Activated CD4-positive, alpha-beta T cell treated with anti-CD3 and anti-CD28 coated beads, Interleukin-2, amount 50 U/mL, for 4 hours (primary cell): ENCODE results near the gene ALDOC.
A peak's percentile ranks its signal among the peaks of the same experiment; 100 is the strongest.
"Not testable (repeated sequence)": the region's sequence is repeated elsewhere in the genome, so short reads cannot be mapped to it uniquely, and the experiment has no call there.

Experiments used
- DNase-seq, 2 experiments: peaks; one replicate each; pipeline ENCODE4 v3.0.0-alpha.2; 2020

ALDOC gene

DNA sequence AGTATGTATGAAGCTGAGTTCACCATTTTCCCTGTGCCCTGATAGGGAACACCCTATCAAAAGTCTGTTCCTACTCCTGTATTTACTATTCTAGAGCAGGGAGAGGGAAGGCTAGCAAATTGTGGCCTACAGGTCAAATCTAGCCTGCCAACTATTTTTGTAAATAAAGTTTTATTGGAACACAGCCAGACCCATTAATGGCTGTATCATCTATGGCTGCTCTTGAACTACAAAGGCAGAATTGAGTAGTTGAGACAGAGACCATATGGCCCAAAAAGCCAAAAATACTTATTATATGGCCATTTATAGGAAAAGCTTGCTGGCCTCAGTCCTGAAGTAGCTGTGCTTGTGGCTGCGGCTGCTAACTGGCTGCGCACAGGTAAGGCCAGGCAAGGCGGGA, 4.3 kb upstream of the ALDOC start:
- DNase-seq = no peak

DNA sequence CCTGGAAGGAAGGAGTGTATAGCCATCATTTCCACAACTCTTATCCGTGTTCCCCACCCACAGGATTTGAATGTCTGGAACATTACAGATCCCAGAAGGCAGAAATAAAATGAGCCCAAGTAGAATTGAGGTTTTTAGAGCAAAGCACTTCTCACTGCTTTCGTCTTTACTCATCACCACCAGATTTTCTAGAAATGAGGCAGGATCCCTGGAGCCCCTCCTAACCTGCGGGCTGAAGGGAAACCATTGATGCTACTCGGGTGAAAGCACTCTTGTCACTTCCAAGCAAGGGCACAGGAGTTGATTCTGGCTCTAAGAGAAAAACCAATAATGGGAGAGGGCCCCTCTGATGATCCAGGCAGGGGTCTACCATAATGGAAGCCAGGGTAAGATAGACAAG, 2.8 kb upstream of the ALDOC start:
- no peak for DNase-seq

DNA sequence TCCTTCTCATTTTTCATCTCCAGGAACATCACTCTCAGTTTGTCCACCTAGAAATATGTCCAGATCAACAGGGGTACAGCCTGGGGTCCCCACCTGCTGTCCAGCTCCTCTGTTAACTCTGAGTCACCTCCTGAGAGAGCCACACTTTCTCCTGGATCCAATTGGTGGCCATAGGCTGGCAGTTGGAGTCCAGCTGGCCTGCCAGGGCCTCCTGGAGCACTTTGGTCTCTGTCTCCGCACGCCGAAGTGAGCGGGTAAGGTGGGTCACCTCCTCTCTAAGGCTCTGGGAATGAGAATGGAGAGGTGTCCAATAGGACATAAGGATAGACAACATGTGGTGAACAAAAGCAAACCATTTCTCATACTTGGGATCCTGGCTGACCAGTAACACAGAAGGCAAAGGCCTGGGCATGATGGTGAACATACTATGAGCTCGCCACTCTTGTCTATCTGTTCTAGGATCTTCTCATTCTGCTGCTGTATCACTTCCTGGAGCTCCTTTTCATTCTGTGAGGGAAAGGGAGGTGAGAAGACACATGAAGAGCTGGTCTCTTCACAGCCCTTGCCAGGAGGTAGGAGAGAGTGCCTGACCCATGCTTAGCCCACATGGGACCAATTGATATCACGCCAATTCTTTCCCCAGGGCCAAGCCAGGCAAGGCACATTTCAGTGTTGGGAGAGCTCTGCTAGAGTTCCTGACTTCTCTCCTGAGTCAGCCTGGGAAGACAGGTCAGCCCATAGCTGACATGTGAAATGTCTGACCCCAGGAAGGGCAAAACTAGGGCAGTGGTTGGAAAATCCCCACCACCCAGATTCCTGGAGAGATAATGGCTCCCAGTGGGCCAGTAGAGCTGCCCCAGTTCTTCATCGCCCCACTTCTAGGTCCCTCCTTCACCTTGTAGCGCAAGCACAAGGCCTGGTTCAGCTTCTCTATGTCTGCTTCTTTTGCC, 1.8 kb upstream of the ALDOC start:
- DNase-seq = no peak

DNA sequence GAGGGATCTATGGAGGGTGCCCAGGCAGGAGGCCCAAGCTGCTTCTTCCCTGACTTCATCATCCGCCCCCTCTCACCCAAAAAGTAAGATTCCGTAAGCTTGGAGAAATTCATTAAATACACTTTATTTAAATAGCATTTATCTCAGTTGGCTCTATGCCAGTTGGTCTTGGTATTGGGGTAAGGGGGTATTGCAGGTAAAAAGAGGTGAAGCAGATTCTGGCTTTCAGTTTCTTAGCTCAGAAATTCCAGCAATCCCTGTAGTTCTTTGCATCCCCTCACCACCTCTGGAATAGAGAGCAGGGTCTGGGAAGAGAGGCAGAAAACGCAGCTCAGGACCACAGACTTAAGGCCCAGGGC, 750 bp upstream of the ALDOC start:
- no peak for DNase-seq

DNA sequence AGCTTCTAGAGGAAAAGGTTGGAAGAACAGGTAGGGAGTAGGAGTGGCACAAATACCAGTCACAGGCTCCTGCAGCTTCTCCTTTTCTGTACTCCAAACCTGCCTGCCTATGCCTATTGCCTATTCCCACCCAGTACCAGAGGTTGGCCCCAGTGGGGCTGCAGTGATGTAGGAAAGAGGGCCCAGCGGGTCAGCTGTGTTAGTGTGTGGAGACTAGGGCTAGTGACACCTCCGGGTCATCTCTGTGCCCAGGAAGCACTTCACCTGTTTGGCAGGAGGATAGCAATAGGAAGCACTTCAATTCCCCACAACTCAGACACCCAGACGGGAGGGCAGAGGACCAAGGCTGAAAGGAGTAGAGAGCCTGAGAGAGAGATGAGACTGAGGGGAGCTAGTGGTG, 679 bp downstream of the ALDOC start:
- not testable (repeated sequence) for DNase-seq

DNA sequence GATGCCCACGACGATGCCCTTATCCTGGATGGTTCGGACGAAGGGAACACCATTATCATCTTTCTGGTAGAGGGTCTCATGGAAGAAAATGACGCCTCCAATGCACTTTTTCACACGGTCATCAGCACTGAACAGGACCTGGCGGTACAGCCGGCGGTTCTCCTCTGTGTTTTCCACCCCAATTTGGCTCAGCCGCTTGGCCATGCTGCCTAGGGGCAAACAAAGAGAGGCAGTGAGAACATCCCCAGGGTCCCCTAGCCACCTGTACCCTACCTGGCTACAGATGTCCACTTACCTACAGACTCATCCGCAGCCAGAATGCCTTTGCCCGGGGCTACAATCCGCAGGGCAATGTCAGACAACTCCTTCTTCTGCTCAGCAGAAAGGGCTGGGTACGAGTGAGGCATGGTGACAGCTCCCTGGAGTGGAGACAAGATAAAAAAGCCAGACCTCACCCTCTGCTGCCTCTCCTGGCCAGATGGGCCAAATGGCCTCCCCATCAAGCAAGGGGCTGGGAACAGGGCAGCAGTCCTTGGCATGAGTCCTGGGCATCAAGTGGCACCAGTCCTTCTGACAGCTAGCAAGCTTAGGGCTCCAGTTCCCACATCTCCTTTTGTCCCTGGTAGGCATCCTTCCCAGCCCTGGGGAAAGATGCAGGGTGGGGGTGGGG, 1.4 kb downstream of the ALDOC start:
- no peak for DNase-seq

DNA sequence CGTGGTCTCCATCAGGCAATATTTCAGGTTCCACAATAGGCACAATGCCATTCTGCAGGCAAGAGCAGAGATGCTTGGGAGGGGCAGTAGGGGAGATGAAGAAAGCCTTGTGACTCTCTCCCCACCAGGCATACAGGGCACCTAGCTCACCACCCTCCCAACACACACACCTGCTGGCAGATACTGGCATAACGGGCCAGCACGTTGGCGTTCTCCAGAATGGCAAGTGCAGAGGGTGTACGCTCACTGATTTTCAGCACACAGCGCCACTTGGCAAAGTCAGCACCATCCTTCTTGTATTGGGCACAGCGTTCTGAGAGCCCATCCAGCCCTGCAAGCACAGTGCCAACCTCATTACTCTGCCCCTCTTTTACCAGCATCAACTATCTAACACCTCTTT, 2.2 kb downstream of the ALDOC start:
- no peak for DNase-seq

DNA sequence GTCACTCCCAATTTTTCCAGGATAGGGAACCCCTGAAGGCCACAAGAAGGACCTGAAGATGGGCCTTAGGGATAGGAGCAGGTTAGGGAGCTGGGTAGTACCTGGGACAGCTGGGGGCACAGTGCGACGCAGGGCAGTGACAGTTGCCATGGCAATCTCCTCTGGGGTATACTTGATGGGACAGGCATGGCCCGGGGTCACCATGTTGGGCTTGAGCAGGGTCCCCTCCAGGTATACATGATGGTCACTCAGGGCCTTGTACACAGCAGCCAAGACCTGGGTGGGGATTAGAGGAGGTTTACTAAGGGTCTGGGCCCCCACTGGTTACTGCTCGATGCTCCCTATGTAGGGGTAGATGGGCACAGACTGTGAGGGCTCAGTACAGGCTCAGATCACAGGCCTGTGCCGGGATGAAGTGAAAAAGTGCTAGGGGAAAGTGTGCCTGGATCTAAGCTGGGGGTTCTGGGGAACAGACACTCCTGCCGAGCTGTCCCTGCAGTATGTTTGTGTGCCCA, 2.7 kb downstream of the ALDOC start:
- no peak for DNase-seq

DNA sequence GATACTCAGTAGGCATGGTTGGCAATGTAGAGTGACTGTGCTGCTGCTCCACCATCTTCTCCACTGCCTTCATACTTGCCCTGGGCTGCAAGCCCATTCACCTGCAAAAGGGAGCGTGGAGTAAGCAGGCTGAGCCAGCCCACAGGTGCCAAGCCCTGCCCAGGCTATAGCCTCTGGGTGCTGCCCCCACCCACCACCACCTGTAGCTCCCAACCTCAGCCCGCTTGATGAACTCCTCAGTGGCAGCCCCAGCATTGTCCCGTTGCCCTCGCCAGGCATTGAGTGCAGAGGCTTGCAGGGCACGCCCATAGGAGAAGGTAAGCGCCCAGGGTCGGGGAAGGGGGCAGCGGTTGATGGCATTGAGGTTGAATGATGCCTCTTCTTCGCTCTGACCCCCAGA, 3.2 kb downstream of the ALDOC start:
- no peak for DNase-seq

DNA sequence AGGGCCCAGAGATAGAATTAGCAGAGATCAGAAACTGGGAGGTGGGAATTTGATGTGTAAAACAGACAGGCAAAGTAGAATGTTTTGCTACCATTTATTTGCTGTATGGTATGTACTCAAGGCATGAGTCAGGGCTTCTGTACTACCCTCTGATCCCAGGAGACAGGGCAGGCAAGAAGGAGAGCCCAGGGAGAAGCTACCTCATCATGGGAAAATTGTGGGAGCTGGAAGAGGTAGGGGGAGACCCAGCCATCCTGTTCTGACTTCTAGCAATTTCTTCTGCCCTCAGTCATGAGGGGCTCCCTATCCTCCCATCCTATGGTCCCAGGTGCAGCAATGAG, 3.7 kb downstream of the ALDOC start:
- no peak for DNase-seq

DNA sequence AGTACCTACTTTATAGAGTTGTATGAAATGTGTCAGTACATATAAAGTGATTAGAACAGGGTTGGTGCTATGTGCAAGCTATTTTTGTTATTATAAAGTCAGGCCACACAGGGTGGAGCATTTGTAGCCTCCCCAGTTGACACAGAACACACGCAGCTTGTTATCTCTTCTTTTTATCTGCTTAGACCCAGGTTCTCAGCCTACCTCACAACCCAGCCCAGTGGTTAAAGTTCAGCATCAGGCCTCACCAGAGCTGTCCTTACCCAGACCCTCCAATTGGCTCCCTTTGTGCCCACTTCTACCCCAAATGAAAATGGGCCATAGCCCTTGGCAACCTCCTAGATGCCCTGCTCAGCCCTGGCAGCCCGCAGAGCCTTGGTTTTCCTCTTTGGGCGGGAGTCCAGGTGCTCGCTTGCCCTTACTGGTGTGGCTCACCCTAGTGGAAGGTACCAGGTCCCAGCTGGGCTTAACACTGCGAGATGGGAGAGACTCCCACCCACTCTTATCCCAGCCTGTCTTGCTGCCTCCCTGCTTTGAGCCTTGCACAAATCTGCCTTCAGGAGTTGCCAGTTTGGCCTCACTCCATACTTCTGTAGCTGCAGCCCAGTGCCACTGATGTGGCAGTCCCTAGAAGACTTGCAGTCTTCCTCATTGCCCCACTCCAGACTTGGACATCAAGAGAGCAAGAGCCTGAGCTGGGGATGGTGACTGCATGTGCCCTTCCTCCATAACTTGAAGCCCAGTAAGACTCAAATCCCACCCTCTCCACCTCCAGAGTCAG, 4.2 kb downstream of the ALDOC start:
- DNase-seq = no peak

DNA sequence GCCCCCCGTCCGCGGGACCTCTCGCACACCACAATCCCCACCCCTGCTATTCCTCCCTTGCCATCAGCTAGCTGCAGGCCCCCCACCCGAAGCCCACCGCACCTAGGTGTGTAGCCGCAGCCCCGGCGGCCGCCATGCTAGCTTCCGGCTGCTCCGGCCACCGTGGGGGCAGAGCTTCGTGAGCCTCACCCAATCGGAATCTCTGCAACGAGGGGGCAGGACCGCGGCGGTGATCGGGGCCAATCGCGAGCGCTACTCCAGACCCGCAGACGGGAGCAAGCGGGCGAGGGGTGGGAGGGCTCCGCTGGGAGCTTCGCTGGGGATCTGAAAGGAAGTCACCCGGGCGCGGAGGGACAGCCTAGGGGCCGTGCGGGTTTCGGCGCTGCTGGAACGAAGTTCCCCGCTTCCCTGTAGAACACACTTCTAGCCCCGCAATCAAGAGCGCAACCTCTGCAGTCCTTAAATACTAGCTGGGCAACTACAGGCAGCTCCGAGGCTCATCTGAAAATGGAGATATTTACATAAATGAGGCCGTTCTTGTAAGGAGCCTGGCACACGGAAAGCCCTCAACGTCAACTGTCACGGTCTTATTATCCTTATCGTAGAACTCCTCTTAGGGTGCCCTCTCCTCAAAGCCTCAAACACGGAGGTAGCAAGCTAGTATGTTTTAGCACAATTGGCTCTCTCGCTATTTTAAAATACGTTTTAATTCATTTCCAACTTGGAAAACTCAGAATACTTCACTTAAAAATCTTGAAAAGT, 5.2 kb downstream of the ALDOC start, which contains the start of gene PIGS:
Gene PIGS, minus strand, starts transcription at position 164 of the 762 bp plus-strand sequence. Its CDS starts 28 bp downstream, at position 136.
- DNase-seq = peak; percentile 85 to 88

DNA sequence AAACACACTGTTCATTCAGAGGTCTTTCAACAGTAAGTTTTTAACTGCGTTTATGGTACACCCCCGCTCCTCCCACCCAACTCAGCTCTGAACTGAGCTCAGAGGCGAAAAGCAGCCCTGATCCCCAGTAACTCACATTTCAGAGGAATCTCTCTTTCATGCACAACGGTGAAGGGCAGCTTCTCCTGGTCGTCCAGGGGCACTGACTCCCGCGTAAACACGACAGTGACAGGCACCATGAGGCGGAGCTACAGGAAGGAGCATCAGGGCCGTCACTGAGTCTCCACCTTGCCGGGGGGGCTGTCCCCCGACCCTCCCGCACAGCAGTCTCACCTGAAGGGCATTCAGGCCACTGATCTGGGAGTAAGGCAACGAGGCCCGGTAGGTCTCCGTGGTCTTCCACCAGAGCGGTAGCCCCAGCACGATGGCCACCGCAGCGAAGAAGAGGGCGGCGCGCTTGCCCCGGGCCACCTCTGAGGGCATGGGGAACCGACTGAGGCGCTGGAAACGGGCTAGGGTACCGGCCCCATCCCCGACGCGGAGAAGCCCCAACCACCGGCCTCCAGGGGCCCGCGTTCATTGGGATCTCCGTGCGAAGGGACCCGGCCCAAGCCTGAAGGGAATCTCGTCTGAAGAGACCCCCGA, 5.9 kb downstream of the ALDOC start:
- DNase-seq = peak in 1 of 2 experiments; percentile 31

DNA sequence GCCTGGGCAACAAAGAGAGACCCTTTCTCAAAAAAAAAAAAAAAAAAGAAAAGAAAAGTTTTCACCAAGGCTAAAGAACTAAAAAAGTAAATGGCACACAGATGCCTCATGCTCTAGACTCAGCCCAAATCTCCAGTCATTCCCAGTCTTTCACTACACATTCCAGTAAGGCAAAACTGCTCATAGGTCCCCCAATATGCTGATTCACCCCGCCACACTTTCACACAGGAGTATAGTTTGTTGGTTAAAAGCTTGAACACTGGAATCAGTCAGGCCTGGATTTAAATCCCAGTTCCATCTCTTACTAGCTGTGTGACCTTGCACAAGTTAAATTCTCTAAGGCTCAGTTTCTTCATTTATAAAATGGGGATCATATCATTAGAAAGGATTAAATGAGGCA, 7.2 kb downstream of the ALDOC start:
- no peak for DNase-seq

DNA sequence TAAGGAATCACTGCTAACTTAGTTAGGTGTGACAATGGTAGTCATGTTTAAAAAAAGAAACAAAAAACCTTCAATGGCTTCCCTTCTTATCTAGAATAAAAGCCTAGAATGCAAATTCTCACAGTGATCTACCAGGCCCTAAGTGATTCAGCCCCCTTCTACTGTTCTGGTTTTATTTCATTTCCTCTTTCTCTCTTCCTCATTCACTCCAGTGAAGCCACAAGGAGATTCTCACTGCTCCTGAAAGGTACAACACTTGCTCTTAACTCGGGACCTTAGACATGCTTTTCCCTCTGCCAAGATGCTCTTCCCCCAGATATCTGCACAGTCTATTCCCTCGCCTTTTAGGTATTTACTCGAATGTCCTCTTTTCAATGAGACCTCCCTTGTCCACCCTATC, 9.1 kb downstream of the ALDOC start:
- no peak for DNase-seq

DNA sequence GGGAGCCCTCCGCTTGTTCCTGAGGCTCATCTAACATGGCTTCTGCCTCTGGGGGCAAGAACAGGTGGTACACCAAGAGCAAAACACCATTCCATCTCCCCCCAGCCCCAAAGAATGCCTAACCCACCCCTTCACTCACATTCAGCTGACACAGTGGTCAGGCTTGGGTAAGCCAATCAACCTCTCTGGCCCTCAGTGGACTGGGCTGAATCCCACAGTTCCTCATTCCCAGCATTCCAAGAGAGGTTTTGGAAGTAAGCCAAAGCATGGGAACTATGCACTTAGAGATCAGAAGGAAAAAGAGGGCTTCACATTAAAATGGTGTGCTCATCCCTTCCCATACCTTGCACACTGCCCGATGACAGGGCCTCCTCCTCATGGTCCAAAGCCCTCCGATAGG, 13.2 kb downstream of the ALDOC start:
- DNase-seq = no peak

DNA sequence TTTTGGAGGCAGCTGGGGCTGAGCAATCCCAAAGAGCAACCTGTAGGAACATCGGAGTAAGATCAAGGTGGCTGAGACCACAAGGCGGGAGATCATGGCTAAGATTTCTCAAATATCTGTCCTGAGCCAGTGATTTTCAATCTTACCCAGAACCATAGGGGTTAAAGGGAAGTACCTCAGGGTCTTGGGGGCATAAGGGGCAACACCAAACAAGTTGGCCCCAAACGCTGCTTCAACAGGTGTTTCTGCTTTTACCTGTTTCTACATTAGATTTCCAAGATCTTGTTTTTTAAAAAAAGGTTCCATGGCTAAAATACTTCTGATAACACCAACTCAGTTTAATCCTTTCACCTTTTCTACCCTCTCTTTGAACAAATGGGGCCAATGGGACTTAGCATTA, 21.7 kb downstream of the ALDOC start:
- DNase-seq = no peak

DNA sequence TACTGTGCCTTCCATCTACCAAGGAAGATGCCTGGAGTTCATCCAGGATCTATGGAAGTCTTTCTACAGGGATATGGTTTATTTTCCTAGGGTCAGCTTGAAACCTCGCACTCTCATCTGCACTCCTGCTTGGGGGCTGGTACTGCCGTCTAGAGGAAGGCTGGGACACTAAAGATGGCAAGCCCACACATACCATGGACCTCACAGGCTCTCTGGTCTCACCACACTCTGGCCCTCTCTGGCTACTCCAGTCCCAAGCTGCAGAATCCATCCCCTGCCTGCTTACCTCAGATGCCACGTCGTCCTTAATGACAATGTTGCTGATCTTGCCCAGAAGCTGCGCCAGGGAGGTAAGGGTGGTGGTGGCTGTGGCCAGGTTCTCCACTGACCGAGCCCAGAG, 22.1 kb downstream of the ALDOC start:
- DNase-seq = no peak

DNA sequence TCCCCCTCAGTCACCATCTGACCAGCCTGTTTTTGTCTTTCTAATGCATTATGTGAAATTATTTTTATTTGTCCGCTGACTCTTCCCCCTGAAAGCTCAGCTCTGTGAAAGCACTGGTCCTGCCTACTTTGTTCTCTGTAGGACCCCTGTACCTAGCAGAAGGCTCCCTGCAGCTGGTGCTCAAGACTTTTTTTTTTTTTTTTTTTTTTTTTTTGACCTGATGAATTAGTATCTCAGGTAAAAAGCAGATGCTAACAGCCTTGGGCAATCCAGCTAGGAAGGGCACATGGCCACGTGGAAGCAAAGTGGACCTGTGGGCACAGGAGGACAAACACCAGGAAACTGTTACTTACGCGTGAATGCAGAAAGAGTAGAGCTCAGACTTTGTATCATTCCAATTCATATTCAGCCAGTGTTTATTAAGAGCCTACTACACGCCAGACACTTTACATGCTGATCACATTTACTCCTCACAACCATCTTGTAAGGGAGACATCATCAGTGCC, 23.6 kb downstream of the ALDOC start:
- no peak for DNase-seq

DNA sequence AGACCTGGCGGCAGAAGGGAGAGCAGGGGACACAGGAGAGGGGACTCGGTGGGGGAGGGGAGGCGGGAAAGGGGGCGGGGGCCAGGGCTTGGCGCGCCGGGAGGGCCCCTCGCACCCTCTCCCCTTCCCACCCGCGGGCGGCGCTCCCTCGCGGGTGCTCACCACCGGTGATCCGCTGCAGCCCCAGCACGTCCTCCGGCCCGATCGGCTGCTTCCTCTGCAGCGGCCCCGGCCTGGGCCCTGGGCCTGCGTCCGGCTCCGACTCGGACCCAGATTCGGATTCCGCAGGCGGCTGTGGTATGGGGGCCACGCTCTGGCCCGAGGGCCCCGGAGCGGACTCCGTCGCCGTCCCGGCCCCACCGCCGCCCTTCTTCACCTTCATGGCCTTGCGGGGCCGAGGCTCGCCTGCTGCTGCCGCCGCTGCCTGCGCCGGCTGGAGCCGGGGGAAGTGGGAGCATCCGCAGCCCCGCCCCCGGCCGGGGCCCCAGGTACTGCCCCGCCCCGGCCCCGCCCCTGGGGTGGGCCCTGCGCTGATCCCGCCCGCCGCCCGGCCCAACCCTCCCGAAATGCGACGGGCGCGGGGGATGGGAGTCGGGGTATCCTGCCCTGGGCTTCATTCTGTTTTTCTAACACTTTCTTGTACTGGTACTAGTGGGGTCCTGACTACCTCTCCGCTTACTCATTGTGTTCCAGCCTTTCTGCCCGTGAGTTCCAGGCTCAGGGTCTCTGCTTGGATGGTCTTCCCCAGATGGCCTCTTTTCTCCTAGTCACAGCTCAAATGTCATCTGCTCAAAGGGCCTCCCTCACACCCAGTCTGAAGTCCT, 24.3 kb downstream of the ALDOC start, which contains the start of gene UNC119:
Gene UNC119, minus strand, starts transcription at position 449 of the 824 bp plus-strand sequence. Its CDS starts 67 bp downstream, at position 382.
- peak; percentile 59 to 69 for DNase-seq
